B cell (primary cell): ENCODE results near the gene ALDH1B1. TPM values are rescaled to one million over a fixed set of nuclear protein-coding genes. Genes with fewer than 3 reads are reported as not detected.

Experiments
- ATAC-seq: fragments of 200-7000 bp; cut with Tn5 transposase; one replicate; pipeline ENCODE4 v1.10.0; 2021; ENCODE audit warnings: low read depth, mild to moderate bottlenecking, moderate number of reproducible peaks, moderate library complexity
- CTCF ChIA-PET: fragments of 350-600 bp; sonication (Branson Sonifier 250); formaldehyde crosslinking; loops from one replicate; lab custom pipeline; 2021; ENCODE audit warnings: antibody characterized with exemption, inconsistent platforms; lab: Charles Lee
- POLR2A ChIA-PET: fragments of 350-600 bp; sonication (Branson Sonifier 250); formaldehyde crosslinking; loops from one replicate; lab custom pipeline; 2021; ENCODE audit warnings: antibody characterized with exemption; lab: Charles Lee
- DNase-seq: peaks from one replicate; pipeline ENCODE4 v3.0.0; 2013
- H2AFZ ChIP-seq: 2 replicates; pipeline ENCODE4 v1.6.1; 2012; ENCODE audit warnings: mild to moderate bottlenecking, low read depth, low read length; ENCODE audit not compliant: insufficient read depth, poor library complexity, severe bottlenecking
- H3K27ac ChIP-seq, 2 donors: 1 replicate in 1 of 2; 2 replicates in 1 of 2; pipeline ENCODE4 v1.5.1; 2012 to 2013; ENCODE audit warnings: low read length in 2 of 2, mild to moderate bottlenecking in 2 of 2, moderate library complexity in 1 of 2
- H3K27me3 ChIP-seq, 4 experiments: fragments of 200-600 bp in 1 of 4; sonication (generic) in 1 of 4; replicated peaks in 1 of 4; 1 replicate in 2 of 4; 2 replicates in 2 of 4; pipeline versions ENCODE4 v1.6.1 to v1.7.0; 2013 to 2016; ENCODE audit warnings: low read length in 3 of 4, mild to moderate bottlenecking in 2 of 4, mixed read lengths in 1 of 4, moderate library complexity in 1 of 4; ENCODE audit not compliant: insufficient read depth in 4 of 4, control insufficient read depth in 3 of 4; ENCODE audit errors: control extremely low read depth in 1 of 4
- H3K36me3 ChIP-seq, 2 experiments: replicated peaks in 1 of 2; 1 replicate in 1 of 2; 2 replicates in 1 of 2; pipeline versions ENCODE4 v1.6.1 to v1.7.1; 2013; ENCODE audit warnings: low read length in 1 of 2; ENCODE audit not compliant: insufficient read depth in 2 of 2, control insufficient read depth in 1 of 2; ENCODE audit errors: control extremely low read depth in 1 of 2, extremely low read depth in 1 of 2
- H3K4me1 ChIP-seq, 2 donors: fragments of 200-600 bp in 1 of 2; sonication (generic) in 1 of 2; 1 replicate in 1 of 2; 2 replicates in 1 of 2; pipeline versions ENCODE4 v1.5.1 to v1.6.1; 2013 to 2017; ENCODE audit warnings: low read length in 2 of 2; ENCODE audit not compliant: control insufficient read depth in 2 of 2, insufficient read depth in 2 of 2
- H3K4me2 ChIP-seq: replicated peaks from 2 replicates; pipeline ENCODE3; 2012; ENCODE audit warnings: mild to moderate bottlenecking, low read depth, low read length; ENCODE audit not compliant: poor library complexity, severe bottlenecking
- H3K4me3 ChIP-seq, 5 experiments: fragments of 200-600 bp in 1 of 5; sonication (generic) in 1 of 5; 1 replicate in 3 of 5; 2 replicates in 2 of 5; pipeline versions ENCODE4 v1.5.1 to v1.7.0; 2011 to 2016; ENCODE audit warnings: low read length in 4 of 5, mild to moderate bottlenecking in 4 of 5, low read depth in 2 of 5, control low read depth in 1 of 5, moderate library complexity in 1 of 5; ENCODE audit not compliant: insufficient read depth in 1 of 5; ENCODE audit errors: control extremely low read depth in 1 of 5, extremely low read depth in 1 of 5
- H3K79me2 ChIP-seq: fragments of 200-600 bp; sonication (generic); one replicate; pipeline ENCODE4 v1.6.0; 2016; ENCODE audit warnings: low read length; ENCODE audit not compliant: control insufficient read depth, insufficient read depth
- H3K9ac ChIP-seq: fragments of 200-600 bp; sonication (generic); 2 replicates; pipeline ENCODE4 v1.6.1; 2017; ENCODE audit warnings: mild to moderate bottlenecking, low read length, moderate library complexity
- H3K9me3 ChIP-seq, 3 donors: one replicate each; pipeline versions ENCODE4 v1.6.1 to v1.7.1; 2013; ENCODE audit warnings: low read length in 2 of 3; ENCODE audit not compliant: control insufficient read depth in 2 of 3, insufficient read depth in 1 of 3; ENCODE audit errors: control extremely low read depth in 1 of 3
- H4K20me1 ChIP-seq: 2 replicates; pipeline ENCODE4 v1.6.0; 2012; ENCODE audit warnings: mild to moderate bottlenecking, low read length; ENCODE audit not compliant: insufficient read depth, control insufficient read depth, poor library complexity, severe bottlenecking
- H3K27ac Mint-ChIP-seq: one replicate; pipeline ENCODE4 v1.8.0; 2021; ENCODE audit warnings: mixed read lengths
- H3K27me3 Mint-ChIP-seq: one replicate; pipeline ENCODE4 v1.8.0; 2021; ENCODE audit warnings: mixed read lengths
- H3K4me1 Mint-ChIP-seq: one replicate; pipeline ENCODE4 v1.8.0; 2021; ENCODE audit warnings: mixed read lengths
- H3K4me3 Mint-ChIP-seq: one replicate; pipeline ENCODE4 v1.8.0; 2021; ENCODE audit warnings: mixed read lengths
- H3K9me3 Mint-ChIP-seq: one replicate; pipeline ENCODE4 v1.8.0; 2022; ENCODE audit warnings: mixed read lengths; ENCODE audit not compliant: insufficient read depth
- CTCF ChIP-seq: fragments of 200-600 bp; IDR thresholded peaks from one replicate; pipeline ENCODE4 v1.8.0; 2022; ENCODE audit warnings: antibody characterized with exemption, mild to moderate bottlenecking
- EZH2 ChIP-seq: IDR thresholded peaks from 2 replicates; pipeline ENCODE4 v1.6.1; 2012; ENCODE audit warnings: borderline replicate concordance, low read depth, mild to moderate bottlenecking, moderate library complexity, low read length; ENCODE audit not compliant: insufficient read depth, poor library complexity, severe bottlenecking
- WGBS: methylation state at CpG from one replicate; pipeline ENCODE4 v1.1.5; 2013; ENCODE audit warnings: missing lambda C conversion rate; ENCODE audit not compliant: insufficient coverage; 5-methylcytosine and 5-hydroxymethylcytosine counted together
- intact Hi-C: fragments of 100-400 bp; cut with micrococcal nuclease; formaldehyde crosslinking; loops from one replicate; pipeline ENCODE4 v1.10.0; 2022
- polyA plus RNA-seq: library from polyadenylated mRNA; depleted of rRNA; stranded (reverse); fragments of >200 nt; gene quantifications from 2 replicates; pipeline ENCODE4 v1.2.3, GENCODE V29; 2012
- total RNA-seq, 2 donors: library from RNA; stranded (reverse); fragments of 120-200 nt in 1 of 2; gene quantifications; 1 replicate in 1 of 2; 2 replicates in 1 of 2; pipeline versions ENCODE4 v1.2.3 to v1.2.4, GENCODE V29; 2013 to 2022

ALDH1B1 gene
- total and polyA plus RNA-seq, 2 donors (not counting 1 experiment from before 2014, with no cell fraction given): 0.81 to 4.8 TPM

- H4K20me1 ChIP-seq: no peaks in the 10 kb centered on the region
- H2AFZ ChIP-seq: no peak overlapping the region
- no peaks in the 10 kb centered on the region for H3K4me1 ChIP-seq
- no peaks in the 10 kb centered on the region for H3K9me3 Mint-ChIP-seq
- H3K4me3 ChIP-seq: no peak overlapping the region
- H3K27ac ChIP-seq: no peak overlapping the region
- H3K27me3 ChIP-seq: no peaks in the 10 kb centered on the region
- H3K9me3 ChIP-seq: no peaks in the 10 kb centered on the region
- intact Hi-C loops: no loop called here
- H3K9ac ChIP-seq: no peak overlapping the region
- DNase-seq (no peak), ATAC-seq (no peak)
- TF ChIP-seq EZH2 (no peak), CTCF (no peak)
- H3K4me2 ChIP-seq: no peak overlapping the region
- no peak overlapping the region for H3K4me3 Mint-ChIP-seq
- POLR2A ChIA-PET: no interaction called here
- WGBS: 54% methylated on average over 5 of the region's 5 CpGs
- H3K27me3 Mint-ChIP-seq: peaks cover 3% of the 10 kb centered on the region
- peaks cover 6% of the 10 kb centered on the region for H3K4me1 Mint-ChIP-seq
- CTCF ChIA-PET: no interaction called here
- no peaks in the 10 kb centered on the region for H3K79me2 ChIP-seq
- no peaks in the 10 kb centered on the region for H3K36me3 ChIP-seq
- no peak overlapping the region for H3K27ac Mint-ChIP-seq
These were observed 32.7 kb upstream of the ALDH1B1 start for GRCh38 chr9:38359689-38360385.

DNA sequence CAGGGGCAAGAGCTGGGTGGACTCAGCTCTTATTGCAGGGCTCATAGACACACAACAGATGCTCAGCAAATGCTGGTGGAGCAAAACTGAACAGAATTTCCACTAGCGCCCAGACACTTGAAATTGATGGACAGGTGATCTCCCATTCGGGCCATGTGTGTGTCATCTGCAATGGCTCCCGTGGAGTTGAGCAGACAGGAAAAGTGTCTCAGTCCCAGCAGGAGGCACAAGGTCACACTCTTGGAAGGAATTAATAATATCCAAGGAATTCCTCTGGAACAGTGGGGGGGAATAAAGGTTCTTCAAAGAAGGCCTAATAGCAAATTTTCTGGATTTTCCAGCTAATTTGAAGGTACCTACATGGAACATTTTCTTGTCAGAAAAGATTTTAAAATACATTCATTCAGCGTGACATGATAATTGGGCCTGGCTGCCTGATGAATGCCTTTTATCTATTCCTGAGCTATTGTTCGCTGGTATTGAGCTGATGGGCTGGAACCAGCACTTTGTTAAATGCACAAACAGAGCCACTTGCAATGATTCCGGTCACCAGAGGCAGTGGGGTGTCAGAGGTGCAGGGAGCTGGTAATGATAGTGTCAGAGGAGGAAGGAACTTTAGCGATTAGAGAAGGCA, 31.5 kb upstream of the ALDH1B1 start:
- Histone ChIP-seq H3K4me3 (no peak overlapping the region), H4K20me1 (no peaks in the 10 kb centered on the region), H2AFZ (no peak overlapping the region), H3K4me1 (no peaks in the 10 kb centered on the region), H3K36me3 (no peaks in the 10 kb centered on the region), H3K4me2 (no peak overlapping the region), H3K27me3 (peaks cover 0 to 4% (median 2%) of the 10 kb centered on the region in 4 experiments), H3K9me3 (no peaks in the 10 kb centered on the region), H3K9ac (no peak overlapping the region), H3K79me2 (no peaks in the 10 kb centered on the region), H3K27ac (no peak overlapping the region)
- intact Hi-C loops: no loop called here
- Mint-ChIP-seq H3K27me3 (peaks cover 3% of the 10 kb centered on the region), H3K4me3 (no peak overlapping the region), H3K27ac (no peak overlapping the region), H3K4me1 (peaks cover 6% of the 10 kb centered on the region), H3K9me3 (no peaks in the 10 kb centered on the region)
- no peak for TF ChIP-seq CTCF
- DNase-seq (no peak), ATAC-seq (no peak)
- POLR2A ChIA-PET: no interaction called here
- WGBS: 95% methylated on average over 7 of the region's 7 CpGs
- CTCF ChIA-PET: interaction anchor here (1.4 kb wide), 1 partner anchor 447 kb away, joined by 5 read pairs; no protein-coding TSS in a partner anchor
